OCI-LY3 (cell line): ENCODE results near the gene TCF12.

Source experiments
- CTCF ChIP-seq: fragments of 200-600, 300-600 bp; sonication (generic); IDR thresholded peaks from 2 replicates; pipeline ENCODE4 v1.5.1; 2014; ENCODE audit warnings: antibody characterized with exemption, low read length, low read depth
- EZH2phosphoT487 ChIP-seq: fragments of 200-600 bp; shearing (Covaris generic); IDR thresholded peaks from 2 replicates; pipeline ENCODE4 v1.6.1; 2018; ENCODE audit warnings: antibody characterized with exemption, mixed run types, low read depth

- no peak for TF ChIP-seq EZH2phosphoT487
- TF ChIP-seq CTCF = no peak
Observed at GRCh38 chr15:56946150-56946549, 27.7 kb downstream of the TCF12 start.
